GM12873 (cell line): Measurements from ENCODE around the gene QKI.

ENCODE experiments used
- TF ChIP-seq, protein P1 (sequence below): IDR thresholded peaks from 2 replicates; pipeline ENCODE4 v1.5.1; 2012; ENCODE audit warnings: low read depth, mild to moderate bottlenecking, moderate library complexity, low read length, control low read depth; ENCODE audit not compliant: insufficient read depth; ENCODE audit errors: missing control alignments

QKI gene

DNA sequence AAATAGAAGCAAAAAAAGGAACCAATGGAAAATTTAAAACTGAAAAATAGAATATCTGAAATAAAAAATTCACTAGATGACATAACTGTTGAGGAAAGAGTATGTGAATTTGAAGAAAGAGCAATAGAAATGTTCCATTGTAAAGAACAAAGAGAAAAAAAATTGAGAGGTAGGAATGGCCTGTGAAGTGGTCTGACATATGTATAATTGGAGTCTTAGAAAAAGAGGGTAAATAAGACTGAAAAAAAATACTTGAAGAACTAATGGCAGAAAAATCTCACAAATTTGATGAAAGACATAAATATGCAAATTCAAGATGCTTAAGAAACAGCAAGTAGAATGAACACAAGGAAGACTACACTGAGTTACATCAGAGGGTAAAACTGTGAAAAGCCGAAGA, 93.4 kb downstream of the QKI start:
- TF ChIP-seq, protein P1, sequence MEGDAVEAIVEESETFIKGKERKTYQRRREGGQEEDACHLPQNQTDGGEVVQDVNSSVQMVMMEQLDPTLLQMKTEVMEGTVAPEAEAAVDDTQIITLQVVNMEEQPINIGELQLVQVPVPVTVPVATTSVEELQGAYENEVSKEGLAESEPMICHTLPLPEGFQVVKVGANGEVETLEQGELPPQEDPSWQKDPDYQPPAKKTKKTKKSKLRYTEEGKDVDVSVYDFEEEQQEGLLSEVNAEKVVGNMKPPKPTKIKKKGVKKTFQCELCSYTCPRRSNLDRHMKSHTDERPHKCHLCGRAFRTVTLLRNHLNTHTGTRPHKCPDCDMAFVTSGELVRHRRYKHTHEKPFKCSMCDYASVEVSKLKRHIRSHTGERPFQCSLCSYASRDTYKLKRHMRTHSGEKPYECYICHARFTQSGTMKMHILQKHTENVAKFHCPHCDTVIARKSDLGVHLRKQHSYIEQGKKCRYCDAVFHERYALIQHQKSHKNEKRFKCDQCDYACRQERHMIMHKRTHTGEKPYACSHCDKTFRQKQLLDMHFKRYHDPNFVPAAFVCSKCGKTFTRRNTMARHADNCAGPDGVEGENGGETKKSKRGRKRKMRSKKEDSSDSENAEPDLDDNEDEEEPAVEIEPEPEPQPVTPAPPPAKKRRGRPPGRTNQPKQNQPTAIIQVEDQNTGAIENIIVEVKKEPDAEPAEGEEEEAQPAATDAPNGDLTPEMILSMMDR, result no peak

DNA sequence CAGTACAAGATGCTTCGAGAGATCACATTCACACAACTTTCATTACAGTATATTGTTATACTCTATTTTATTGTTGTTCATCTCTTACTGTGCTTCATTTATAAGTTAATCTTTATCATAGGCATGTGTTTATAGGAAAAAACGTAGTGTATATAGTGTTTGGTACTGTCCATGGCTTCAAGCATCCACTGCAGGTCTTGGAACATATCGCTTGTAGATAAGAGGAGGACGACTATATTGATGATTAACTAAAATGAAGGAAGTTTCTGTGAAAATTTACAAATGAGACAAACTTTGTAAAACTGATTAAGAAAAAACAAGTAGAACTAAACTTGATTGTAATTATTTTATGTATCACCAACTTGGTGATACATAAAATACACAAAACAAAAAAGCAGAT, 98.5 kb downstream of the QKI start:
- TF ChIP-seq, protein P1, result no peak

DNA sequence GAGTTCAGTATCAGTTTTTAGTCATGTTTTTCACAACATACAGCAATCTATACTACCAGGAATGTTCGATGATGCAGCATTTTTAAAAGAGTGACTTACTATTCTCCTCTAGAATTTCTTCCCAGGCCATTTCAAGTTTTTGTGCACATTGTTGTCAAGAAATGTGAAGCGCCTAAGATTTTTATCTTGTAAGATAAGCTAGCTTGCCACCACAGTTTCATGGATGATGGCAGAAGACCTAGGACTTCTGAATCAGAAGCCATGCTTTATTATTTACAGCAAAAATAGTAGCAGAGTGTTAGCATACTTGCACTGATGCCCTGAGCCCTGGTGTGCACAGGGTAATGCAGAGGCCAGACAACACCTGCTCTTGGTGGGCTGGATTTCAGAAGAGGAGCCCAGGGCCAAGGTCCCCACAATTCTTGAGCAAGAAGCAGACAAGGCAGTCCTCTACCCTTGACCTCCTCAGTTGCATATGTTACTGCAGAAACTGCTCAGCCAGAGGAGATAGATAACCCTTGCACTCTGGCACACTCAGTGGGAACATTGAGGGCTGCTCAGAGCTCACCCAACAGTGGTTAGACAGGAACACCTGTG, 99.2 kb downstream of the QKI start:
- TF ChIP-seq, protein P1, result no peak

DNA sequence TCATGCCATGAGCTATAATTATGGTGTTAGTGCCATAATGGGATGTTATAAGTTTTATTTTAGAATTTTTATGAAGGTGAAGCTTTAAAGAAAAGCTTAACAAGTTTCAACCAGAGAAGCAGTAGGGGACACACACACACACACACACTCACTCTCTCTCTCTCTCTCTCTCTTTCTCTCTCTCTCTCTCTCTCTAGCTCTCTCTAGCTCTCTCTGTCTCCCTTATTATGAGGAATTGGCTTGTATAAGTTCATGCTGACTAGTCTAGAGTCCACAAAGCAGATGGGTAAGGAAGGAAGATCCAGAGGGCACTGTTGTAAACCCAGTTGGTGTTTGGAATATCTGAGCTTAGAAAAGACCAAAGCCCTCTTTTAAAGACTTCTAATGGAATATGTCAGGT, 102.4 kb downstream of the QKI start:
- TF ChIP-seq, protein P1, result no peak

DNA sequence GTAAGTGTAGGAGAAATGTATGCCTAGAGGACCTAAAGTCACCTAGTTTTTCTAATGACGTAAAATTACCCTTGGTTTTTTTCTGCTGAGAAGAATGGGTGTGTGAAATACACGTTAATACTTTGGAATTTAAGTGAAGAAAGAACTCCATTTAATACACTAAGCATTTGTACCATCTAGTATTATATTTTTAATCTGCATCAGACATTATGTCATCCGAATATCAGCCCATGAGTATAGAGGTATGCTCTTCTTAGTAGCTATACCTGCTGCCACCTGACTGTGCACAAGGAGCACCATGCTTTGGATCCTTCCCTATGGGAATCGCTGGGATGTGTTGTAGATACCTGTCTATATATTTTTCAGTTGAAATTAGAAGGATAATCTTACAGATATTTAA, 106.4 kb downstream of the QKI start:
- TF ChIP-seq, protein P1, result no peak

DNA sequence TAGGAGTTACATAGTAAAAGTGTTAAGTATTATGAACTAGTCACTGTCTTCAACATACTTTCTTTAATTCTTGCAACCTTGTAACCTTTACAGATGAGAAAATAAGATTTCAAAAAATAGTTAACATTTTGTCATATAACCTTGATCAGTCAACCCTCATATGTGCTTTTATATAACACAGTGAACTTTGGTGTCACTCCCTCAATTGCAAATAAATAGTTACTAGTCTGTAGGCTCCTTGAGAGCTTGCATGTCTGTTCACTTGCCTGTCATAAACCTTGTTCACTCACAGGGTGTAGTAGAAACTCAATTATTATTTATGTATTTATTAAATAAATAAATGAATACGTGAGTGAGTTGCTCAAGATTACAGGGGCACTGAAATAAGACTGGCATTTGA, 107.5 kb downstream of the QKI start:
- TF ChIP-seq, protein P1, result no peak

DNA sequence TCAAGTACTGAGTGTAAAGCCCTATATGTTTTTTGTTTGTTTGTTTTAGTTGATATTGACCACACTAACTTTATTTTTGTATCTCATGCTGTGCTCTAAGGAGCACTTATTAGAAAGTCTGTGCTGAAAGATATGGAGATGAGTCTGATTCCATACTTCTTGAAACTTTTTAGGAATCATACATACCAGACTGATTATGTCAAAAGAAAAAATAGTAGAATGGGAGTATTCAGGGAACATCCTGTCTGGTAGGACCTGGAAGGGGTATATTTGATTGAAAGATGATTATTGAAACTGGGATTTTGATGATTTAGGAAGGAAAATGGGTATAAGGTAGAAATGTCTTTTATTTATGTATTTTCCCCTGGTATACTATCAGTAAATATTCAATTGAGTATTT, 111.4 kb downstream of the QKI start:
- TF ChIP-seq, protein P1, result no peak
